Ishikawa (cell line): ENCODE measurements around the gene METTL6.

ENCODE experiments used
- EP300 ChIP-seq: IDR thresholded peaks from 2 replicates; pipeline ENCODE4 v1.6.1; 2012; ENCODE audit warnings: borderline replicate concordance
- RAD21 ChIP-seq: IDR thresholded peaks from 2 replicates; pipeline ENCODE4 v1.6.1; 2012; ENCODE audit warnings: low read depth

DNA sequence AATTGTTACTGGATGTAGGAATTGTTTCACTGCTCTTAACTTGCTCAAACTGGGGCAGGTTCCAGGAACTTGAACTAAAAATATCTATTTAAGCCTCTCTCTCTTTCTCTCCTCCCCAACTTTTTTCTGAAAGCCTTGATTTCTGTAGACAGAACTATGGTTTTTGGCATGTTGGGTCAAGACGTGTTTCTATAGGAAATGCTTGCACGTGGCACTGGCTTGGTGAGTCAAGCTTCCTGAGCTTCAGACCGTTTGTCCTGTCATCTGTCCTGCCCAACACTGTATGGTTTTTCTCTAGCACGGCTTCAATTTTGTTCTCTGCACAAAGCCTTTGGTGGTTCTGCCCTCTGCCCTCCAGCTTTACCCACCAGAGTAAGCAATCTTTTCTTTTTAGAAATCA, 13.5 kb upstream of the METTL6 start:
- TF ChIP-seq RAD21 (no peak), EP300 (no peak)
